A673 (cell line): Measurements from ENCODE around the gene ZNF385B.

Experiments
- CTCF ChIP-seq: fragments of 300-800, 200-600 bp; sonication (generic); conservative IDR thresholded peaks from 2 replicates; pipeline ENCODE4 v1.5.1; 2017; ENCODE audit warnings: low read depth, mild to moderate bottlenecking, antibody characterized with exemption, low read length, moderate library complexity, mixed read lengths
- EZH2 ChIP-seq: fragments of 200-600 bp; sonication (generic); IDR thresholded peaks from 2 replicates; pipeline ENCODE4 v1.6.1; 2017; ENCODE audit warnings: borderline replicate concordance, low read depth, mild to moderate bottlenecking, mixed read lengths, antibody characterized with exemption, low read length; ENCODE audit not compliant: poor library complexity, severe bottlenecking

GRCh38 chr2:179591690-179592089, 269.7 kb downstream of the ZNF385B start:
- TF ChIP-seq EZH2 (no peak), CTCF (no peak)
